HG02623 (cell line): ENCODE measurements around the gene TFF1.

Source experiments
- ATAC-seq: cut with Tn5 transposase; IDR thresholded peaks from one replicate; pipeline ENCODE4 v1.9.1; 2021; ENCODE audit warnings: moderate library complexity; ENCODE audit not compliant: unreplicated experiment

The TFF1 gene

GRCh38 chr21:42400525-42400924, 34.2 kb upstream of the TFF1 start:
- no peak for ATAC-seq

GRCh38 chr21:42398436-42399028, 32.2 kb upstream of the TFF1 start:
- no peak for ATAC-seq

- no peak for ATAC-seq
These were observed 31.5 kb upstream of the TFF1 start for GRCh38 chr21:42397746-42398394.

- ATAC-seq: no peak
These were observed 30.7 kb upstream of the TFF1 start for GRCh38 chr21:42396799-42397745.

- no peak for ATAC-seq
These were observed 29.7 kb upstream of the TFF1 start, which contains the start of gene TMPRSS3 for GRCh38 chr21:42395905-42396651. TMPRSS3 (minus strand) TSS chr21:42396052; CDS start chr21:42395417, 635 bp downstream.

GRCh38 chr21:42395302-42395701, 29.0 kb upstream of the TFF1 start:
- no peak for ATAC-seq

GRCh38 chr21:42393443-42393950, 27.2 kb upstream of the TFF1 start:
- no peak for ATAC-seq

- no peak for ATAC-seq
These were observed 26.6 kb upstream of the TFF1 start for GRCh38 chr21:42392731-42393442.

- no peak for ATAC-seq
These were observed 25.0 kb upstream of the TFF1 start for GRCh38 chr21:42391297-42391696.

- ATAC-seq: no peak
These were observed 24.4 kb upstream of the TFF1 start for GRCh38 chr21:42390696-42391095.

GRCh38 chr21:42390193-42390592, 23.9 kb upstream of the TFF1 start:
- ATAC-seq: no peak

- no peak for ATAC-seq
These were observed 23.1 kb upstream of the TFF1 start for GRCh38 chr21:42389449-42389835.

GRCh38 chr21:42388740-42389448, 22.6 kb upstream of the TFF1 start:
- ATAC-seq: no peak

- ATAC-seq: no peak
These were observed 21.6 kb upstream of the TFF1 start for GRCh38 chr21:42387843-42388340.

GRCh38 chr21:42387164-42387563, 20.8 kb upstream of the TFF1 start:
- ATAC-seq: no peak

GRCh38 chr21:42386034-42386591, 19.8 kb upstream of the TFF1 start:
- ATAC-seq: no peak

- no peak for ATAC-seq
These were observed 19.3 kb upstream of the TFF1 start for GRCh38 chr21:42385619-42386018.

- no peak for ATAC-seq
These were observed 18.7 kb upstream of the TFF1 start for GRCh38 chr21:42384989-42385388.
